Subcutaneous abdominal adipose tissue (tissue), 5 donors: ENCODE measurements around the gene ETV1.
"Not testable (repeated sequence)": the region's sequence is repeated elsewhere in the genome, so short reads cannot be mapped to it uniquely, and the experiment has no call there.

Experiments
- H3K27ac ChIP-seq: one replicate; pipeline ENCODE4 v1.7.0; 2013; ENCODE audit warnings: low read depth, mild to moderate bottlenecking, inconsistent platforms, low read length, moderate library complexity
- H3K27me3 ChIP-seq, 5 donors: one replicate each; pipeline ENCODE4 v1.7.0; 2013; ENCODE audit warnings: low read length in 5 of 5, inconsistent platforms in 1 of 5; ENCODE audit not compliant: control insufficient read depth in 5 of 5, insufficient read depth in 4 of 5
- H3K36me3 ChIP-seq, 5 donors: one replicate each; pipeline ENCODE4 v1.7.0; 2013; ENCODE audit warnings: low read length in 5 of 5; ENCODE audit not compliant: control insufficient read depth in 5 of 5, insufficient read depth in 5 of 5
- H3K4me1 ChIP-seq, 5 donors: one replicate each; pipeline ENCODE4 v1.7.0; 2013; ENCODE audit warnings: low read length in 5 of 5, mild to moderate bottlenecking in 3 of 5, moderate library complexity in 1 of 5; ENCODE audit not compliant: control insufficient read depth in 5 of 5, insufficient read depth in 5 of 5
- H3K4me3 ChIP-seq, 5 donors: one replicate each; pipeline ENCODE4 v1.7.0; 2013; ENCODE audit warnings: low read length in 5 of 5, low read depth in 1 of 5
- H3K9ac ChIP-seq, 5 donors: one replicate each; pipeline ENCODE4 v1.7.0; 2013; ENCODE audit warnings: low read length in 5 of 5, mild to moderate bottlenecking in 4 of 5, moderate library complexity in 3 of 5
- H3K9me3 ChIP-seq, 5 donors: one replicate each; pipeline ENCODE4 v1.7.0; 2013; ENCODE audit warnings: low read length in 5 of 5; ENCODE audit not compliant: control insufficient read depth in 5 of 5
- donor health status: healthy.
- donor health status: healthy.
- donor health status: healthy.
- donor health status: healthy.
- donor health status: healthy.

Gene ETV1

GRCh38 chr7:13947535-13947934, 41.9 kb downstream of the ETV1 start:
- Histone ChIP-seq H3K4me1 (peaks cover 0 to 6% (median 0%) of the 10 kb centered on the region in 5 donors), H3K27ac (no peak overlapping the region), H3K36me3 (no peaks in the 10 kb centered on the region), H3K27me3 (no peaks in the 10 kb centered on the region), H3K9me3 (no peaks in the 10 kb centered on the region), H3K9ac (no peak overlapping the region), H3K4me3 (no peak overlapping the region)

DNA sequence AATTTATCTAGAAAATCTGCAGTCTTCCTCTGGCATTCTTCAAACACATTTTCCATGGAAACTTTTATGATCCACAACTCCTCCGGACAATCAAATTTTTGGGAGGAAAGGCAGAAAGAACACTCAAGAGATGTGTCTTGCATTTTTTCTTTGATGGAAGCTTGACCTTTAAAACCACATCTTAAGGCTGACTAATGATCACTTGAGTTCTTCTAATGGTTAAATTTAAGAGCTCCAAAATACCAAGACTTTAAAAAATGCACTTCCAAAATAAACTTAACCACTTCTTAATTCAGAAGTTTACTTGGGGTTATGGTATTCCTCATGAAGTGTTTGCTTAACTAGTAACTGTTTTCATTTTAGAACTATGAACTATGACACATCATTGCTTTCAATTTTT, 43.3 kb downstream of the ETV1 start:
- Histone ChIP-seq H3K9ac (no peak overlapping the region), H3K4me1 (peaks cover 0 to 6% (median 0%) of the 10 kb centered on the region in 5 donors), H3K27me3 (no peaks in the 10 kb centered on the region), H3K4me3 (no peak overlapping the region), H3K9me3 (no peaks in the 10 kb centered on the region), H3K27ac (no peak overlapping the region), H3K36me3 (no peaks in the 10 kb centered on the region)

DNA sequence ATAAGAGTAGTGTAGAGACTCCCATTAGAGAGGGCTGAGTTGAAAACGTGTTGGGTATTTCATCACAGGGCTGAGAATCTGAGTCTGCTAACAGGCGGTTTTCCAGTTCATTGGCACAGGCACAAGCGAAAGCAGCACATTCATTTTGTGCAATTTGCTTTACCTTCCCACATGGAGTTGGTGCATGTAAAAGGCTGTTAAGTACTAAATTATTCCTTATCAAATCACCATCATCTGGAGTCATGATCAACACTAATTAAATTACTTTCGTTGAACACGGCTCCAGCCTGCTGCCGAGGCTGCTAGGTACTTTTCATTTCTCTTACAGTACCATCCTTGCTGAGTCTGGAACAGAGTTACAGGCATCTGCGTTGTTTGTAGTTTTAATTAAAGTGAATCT, 43.8 kb downstream of the ETV1 start:
- H3K4me3 ChIP-seq, result peak overlapping the region in 2 of 5 donors; percentile 29 to 53

GRCh38 chr7:13933536-13933935, 55.9 kb downstream of the ETV1 start:
- Histone ChIP-seq H3K9me3 (no peaks in the 10 kb centered on the region), H3K4me1 (no peaks in the 10 kb centered on the region), H3K27ac (no peak overlapping the region), H3K9ac (no peak overlapping the region), H3K36me3 (peaks cover 0 to 7% (median 4%) of the 10 kb centered on the region in 5 donors), H3K27me3 (no peaks in the 10 kb centered on the region), H3K4me3 (no peak overlapping the region)

More for the DNA sequence above, 43.8 kb downstream of the ETV1 start:
- no peak overlapping the region for H3K27ac ChIP-seq
- no peaks in the 10 kb centered on the region for H3K9me3 ChIP-seq
- no peaks in the 10 kb centered on the region for H3K27me3 ChIP-seq
- no peaks in the 10 kb centered on the region for H3K36me3 ChIP-seq
- H3K4me1 ChIP-seq, result peaks cover 0 to 6% (median 0%) of the 10 kb centered on the region in 5 donors
- no peak overlapping the region for H3K9ac ChIP-seq

DNA sequence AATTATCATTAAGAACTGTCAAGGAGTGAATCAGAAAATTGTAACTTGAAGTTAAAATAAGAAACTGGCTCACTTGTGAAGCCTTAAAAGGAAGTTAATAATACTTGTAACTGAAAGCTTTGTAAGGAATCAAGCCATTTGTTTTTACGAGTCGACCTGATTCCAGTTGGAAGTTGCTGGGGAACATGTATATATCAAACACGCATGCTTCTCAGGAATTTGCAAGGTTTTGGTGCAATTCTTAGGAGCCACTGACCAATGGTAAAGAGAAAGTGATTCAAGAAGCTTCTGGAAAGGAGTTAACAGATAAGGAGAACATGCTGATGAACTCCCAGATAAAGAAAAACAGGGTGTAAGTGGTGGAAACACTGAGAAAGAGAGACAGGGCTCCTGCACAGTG, 56.4 kb downstream of the ETV1 start:
- no peak overlapping the region for H3K9ac ChIP-seq
- H3K4me1 ChIP-seq, result no peaks in the 10 kb centered on the region
- H3K27me3 ChIP-seq, result no peaks in the 10 kb centered on the region
- H3K4me3 ChIP-seq, result no peak overlapping the region
- peaks cover 0 to 7% (median 4%) of the 10 kb centered on the region in 5 donors for H3K36me3 ChIP-seq
- no peak overlapping the region for H3K27ac ChIP-seq
- no peaks in the 10 kb centered on the region for H3K9me3 ChIP-seq

DNA sequence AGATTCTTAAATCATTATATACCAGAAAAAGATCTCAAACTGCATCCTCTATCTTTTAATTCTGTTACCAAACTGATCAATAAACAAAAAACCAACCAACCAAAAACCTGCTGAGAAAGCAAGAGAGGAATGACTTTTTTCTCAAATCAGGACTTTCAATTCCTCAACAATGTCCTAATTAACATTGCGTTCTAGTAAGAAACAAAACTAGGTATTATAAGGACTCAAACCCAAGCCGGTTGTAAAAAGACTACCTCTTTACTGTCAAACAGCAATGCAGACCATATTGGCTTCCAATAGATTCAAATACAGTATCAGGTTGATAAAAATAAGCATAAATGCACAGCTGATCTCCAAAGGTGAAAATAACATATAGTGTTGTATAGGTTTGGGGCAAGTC, 57.3 kb downstream of the ETV1 start:
- no peak overlapping the region for H3K27ac ChIP-seq
- H3K9me3 ChIP-seq, result no peaks in the 10 kb centered on the region
- peaks cover 0 to 7% (median 4%) of the 10 kb centered on the region in 5 donors for H3K36me3 ChIP-seq
- H3K27me3 ChIP-seq, result no peaks in the 10 kb centered on the region
- no peak overlapping the region for H3K4me3 ChIP-seq
- no peak overlapping the region for H3K9ac ChIP-seq
- H3K4me1 ChIP-seq, result no peaks in the 10 kb centered on the region

GRCh38 chr7:13921062-13921461, 68.4 kb downstream of the ETV1 start:
- H3K36me3 ChIP-seq, result no peaks in the 10 kb centered on the region
- peaks cover 0 to 8% (median 0%) of the 10 kb centered on the region in 5 donors for H3K4me1 ChIP-seq
- H3K27me3 ChIP-seq, result no peaks in the 10 kb centered on the region
- H3K27ac ChIP-seq, result no peak overlapping the region
- no peak overlapping the region for H3K9ac ChIP-seq
- no peak overlapping the region for H3K4me3 ChIP-seq
- H3K9me3 ChIP-seq, result no peaks in the 10 kb centered on the region

DNA sequence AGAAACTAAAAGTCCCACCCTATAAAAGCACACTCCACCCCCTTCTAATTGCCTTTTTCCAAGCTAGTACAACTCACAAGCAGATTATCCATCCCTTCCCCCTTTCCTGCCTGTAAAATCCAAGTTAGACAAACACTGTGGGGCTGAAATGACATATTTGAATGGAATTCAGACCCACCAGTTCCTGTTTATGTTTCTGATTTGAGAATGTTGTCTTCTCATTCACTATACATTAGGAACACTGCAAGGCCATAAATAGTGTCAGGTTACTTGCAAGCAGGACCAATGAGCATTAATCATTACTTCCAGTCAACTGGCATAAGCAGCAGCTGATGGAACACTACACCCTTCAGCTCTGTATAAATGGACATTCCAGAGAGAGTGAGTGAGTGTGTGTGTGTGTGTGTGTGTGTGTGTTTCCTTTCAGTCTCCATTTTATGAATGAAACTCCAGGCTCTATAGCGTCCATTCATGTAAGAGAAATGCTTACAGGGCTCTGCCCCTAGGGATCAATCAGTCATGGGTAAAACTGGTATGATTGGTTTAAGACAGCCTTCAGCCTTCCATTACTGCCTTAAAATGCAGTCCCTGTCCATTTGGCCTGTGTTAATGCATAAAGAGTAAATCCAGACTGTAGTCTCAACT, 69.3 kb downstream of the ETV1 start:
- H3K27me3 ChIP-seq, result no peaks in the 10 kb centered on the region
- no peaks in the 10 kb centered on the region for H3K36me3 ChIP-seq
- peak overlapping the region in 1 of 5 donors; percentile 9 for H3K9ac ChIP-seq
- peaks cover 0 to 8% (median 0%) of the 10 kb centered on the region in 5 donors for H3K4me1 ChIP-seq
- no peak overlapping the region for H3K4me3 ChIP-seq
- H3K9me3 ChIP-seq, result no peaks in the 10 kb centered on the region
- H3K27ac ChIP-seq, result no peak overlapping the region

DNA sequence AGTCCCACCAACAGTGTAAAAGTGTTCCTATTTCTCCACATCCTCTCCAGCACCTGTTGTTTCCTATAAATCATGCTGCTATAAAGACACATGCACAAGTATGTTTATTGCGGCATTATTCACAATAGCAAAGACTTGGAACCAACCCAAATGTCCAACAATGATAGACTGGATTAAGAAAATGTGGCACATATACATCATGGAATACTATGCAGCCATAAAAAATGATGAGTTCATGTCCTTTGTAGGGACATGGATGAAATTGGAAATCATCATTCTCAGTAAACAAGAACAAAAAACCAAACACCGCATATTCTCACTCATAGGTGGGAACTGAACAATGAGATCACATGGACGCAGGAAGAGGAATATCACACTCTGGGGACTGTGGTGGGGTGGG, 71.1 kb downstream of the ETV1 start:
- not testable (repeated sequence) for H3K4me3 ChIP-seq, H3K36me3 ChIP-seq, H3K9me3 ChIP-seq, H3K27ac ChIP-seq, H3K27me3 ChIP-seq, H3K4me1 ChIP-seq, H3K9ac ChIP-seq

- H3K9me3 ChIP-seq, H3K27me3 ChIP-seq, H3K36me3 ChIP-seq, H3K4me3 ChIP-seq, H3K9ac ChIP-seq, H3K27ac ChIP-seq: not testable (repeated sequence)
- H3K4me1 ChIP-seq, result peaks cover 0 to 13% (median 0%) of the 10 kb centered on the region in 5 donors
These were observed 72.4 kb downstream of the ETV1 start for GRCh38 chr7:13917103-13917502.
